Smooth muscle cell (in vitro differentiated cells): ENCODE measurements around the gene SIX5. TPM values are rescaled to one million over a fixed set of nuclear protein-coding genes. Genes with fewer than 3 reads are reported as not detected.

ENCODE experiments used
- DNase-seq: peaks from one replicate; lab custom pipeline; 2025; ENCODE audit not compliant: unreplicated experiment; lab: John Stamatoyannopoulos, UW
- H2AFZ ChIP-seq: fragments of 200-600 bp; sonication (generic); 2 replicates; pipeline ENCODE4 v1.6.0; 2016; ENCODE audit warnings: antibody characterized with exemption, low read depth, mild to moderate bottlenecking
- H3F3A ChIP-seq: fragments of 200-600 bp; sonication (generic); 2 replicates; pipeline ENCODE4 v1.6.0; 2017; ENCODE audit warnings: antibody characterized with exemption, low read depth
- H3K27ac ChIP-seq: fragments of 200-600 bp; sonication (generic); 2 replicates; pipeline ENCODE4 v1.5.1; 2016; ENCODE audit warnings: low read depth, mild to moderate bottlenecking
- H3K27me3 ChIP-seq: fragments of 200-600 bp; sonication (generic); 2 replicates; pipeline ENCODE4 v1.6.1; 2016; ENCODE audit warnings: low read depth, mild to moderate bottlenecking
- H3K36me3 ChIP-seq: fragments of 200-600 bp; sonication (generic); 2 replicates; pipeline ENCODE4 v1.5.1; 2016; ENCODE audit warnings: low read depth
- H3K4me1 ChIP-seq: fragments of 200-600 bp; sonication (generic); 2 replicates; pipeline ENCODE4 v1.5.1; 2016; ENCODE audit warnings: low read depth
- H3K4me2 ChIP-seq: fragments of 200-600 bp; sonication (generic); 2 replicates; pipeline ENCODE4 v1.6.0; 2016; ENCODE audit warnings: mild to moderate bottlenecking
- H3K4me3 ChIP-seq: fragments of 200-600 bp; sonication (generic); 2 replicates; pipeline ENCODE4 v1.5.1; 2016; ENCODE audit warnings: mild to moderate bottlenecking
- H3K79me2 ChIP-seq: fragments of 200-600 bp; sonication (generic); 2 replicates; pipeline ENCODE4 v1.6.0; 2016; ENCODE audit warnings: low read depth, mild to moderate bottlenecking
- H3K9ac ChIP-seq: fragments of 200-600 bp; sonication (generic); 2 replicates; pipeline ENCODE4 v1.6.0; 2016; ENCODE audit warnings: low read depth
- H3K9me3 ChIP-seq: fragments of 200-600 bp; sonication (generic); replicated peaks from 2 replicates; pipeline ENCODE4 v1.5.1; 2016; ENCODE audit warnings: low read depth
- H4K20me1 ChIP-seq: fragments of 200-600 bp; sonication (generic); 2 replicates; pipeline ENCODE4 v1.6.0; 2016; ENCODE audit warnings: low read depth
- WGBS: methylation state at CpG from one replicate; pipeline ENCODE4 v1.1.7; 2016; ENCODE audit warnings: low lambda C conversion rate; 5-methylcytosine and 5-hydroxymethylcytosine counted together
- polyA plus RNA-seq: library from polyadenylated mRNA; unstranded; fragments of >200 nt; fragmentation: Nextera tagmentation; extraction: Ambion mirVana; gene quantifications from 2 replicates; pipeline ENCODE4 v1.2.1, GENCODE V29; 2016
- total RNA-seq: library from RNA; depleted of rRNA; stranded (reverse); fragments of >200 nt; gene quantifications from 2 replicates; pipeline ENCODE4 v1.2.3, GENCODE V29; 2014
- TF ChIP-seq, protein P1 (sequence below): fragments of 200-600 bp; sonication (generic); IDR thresholded peaks from 2 replicates; pipeline ENCODE4 v1.5.1; 2017; ENCODE audit warnings: borderline replicate concordance, mild to moderate bottlenecking, antibody characterized with exemption; ENCODE audit not compliant: insufficient read depth, poor library complexity, severe bottlenecking

SIX5 gene
- total and polyA plus RNA-seq, 2 experiments from 2014 or later: 10.2 to 16.0 TPM

- no peak for DNase-seq
- Histone ChIP-seq H3K9me3 (no peaks in the 10 kb centered on the region), H3K4me1 (peaks cover 13% of the 10 kb centered on the region), H4K20me1 (no peaks in the 10 kb centered on the region), H3K4me3 (no peak overlapping the region), H3F3A (peaks cover 3% of the 10 kb centered on the region), H3K79me2 (no peaks in the 10 kb centered on the region), H3K27me3 (no peaks in the 10 kb centered on the region), H3K27ac (no peak overlapping the region), H3K36me3 (no peaks in the 10 kb centered on the region), H3K4me2 (peak overlapping the region; percentile 93), H3K9ac (no peak overlapping the region), H2AFZ (no peak overlapping the region)
- 95% methylated on average over 12 of the region's 12 CpGs for WGBS
- TF ChIP-seq, protein P1, sequence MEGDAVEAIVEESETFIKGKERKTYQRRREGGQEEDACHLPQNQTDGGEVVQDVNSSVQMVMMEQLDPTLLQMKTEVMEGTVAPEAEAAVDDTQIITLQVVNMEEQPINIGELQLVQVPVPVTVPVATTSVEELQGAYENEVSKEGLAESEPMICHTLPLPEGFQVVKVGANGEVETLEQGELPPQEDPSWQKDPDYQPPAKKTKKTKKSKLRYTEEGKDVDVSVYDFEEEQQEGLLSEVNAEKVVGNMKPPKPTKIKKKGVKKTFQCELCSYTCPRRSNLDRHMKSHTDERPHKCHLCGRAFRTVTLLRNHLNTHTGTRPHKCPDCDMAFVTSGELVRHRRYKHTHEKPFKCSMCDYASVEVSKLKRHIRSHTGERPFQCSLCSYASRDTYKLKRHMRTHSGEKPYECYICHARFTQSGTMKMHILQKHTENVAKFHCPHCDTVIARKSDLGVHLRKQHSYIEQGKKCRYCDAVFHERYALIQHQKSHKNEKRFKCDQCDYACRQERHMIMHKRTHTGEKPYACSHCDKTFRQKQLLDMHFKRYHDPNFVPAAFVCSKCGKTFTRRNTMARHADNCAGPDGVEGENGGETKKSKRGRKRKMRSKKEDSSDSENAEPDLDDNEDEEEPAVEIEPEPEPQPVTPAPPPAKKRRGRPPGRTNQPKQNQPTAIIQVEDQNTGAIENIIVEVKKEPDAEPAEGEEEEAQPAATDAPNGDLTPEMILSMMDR: no peak
Measured at GRCh38 chr19:45814166-45814780, 45.2 kb upstream of the SIX5 start.

DNA sequence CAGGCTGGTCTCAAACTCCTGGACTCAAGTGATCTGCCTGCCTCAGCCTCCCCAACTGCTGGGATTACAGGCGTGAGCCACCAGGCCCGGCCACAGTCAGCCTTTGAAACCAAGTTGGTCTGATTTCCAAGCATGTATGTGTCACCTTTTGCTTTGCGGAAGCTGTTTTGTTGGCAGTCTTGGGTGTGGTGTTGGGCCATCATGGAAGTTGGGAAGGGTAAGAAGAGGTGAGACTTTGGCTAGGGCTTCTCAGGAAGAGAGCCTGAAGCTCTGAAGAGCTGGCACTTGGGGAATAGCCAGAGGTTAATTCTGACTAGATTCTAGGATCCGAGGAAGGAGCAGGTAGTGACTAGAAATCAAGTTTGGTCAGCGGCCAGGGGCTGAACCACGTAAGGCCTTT, 43.2 kb upstream of the SIX5 start:
- TF ChIP-seq, protein P1: no peak
- no peak overlapping the region for H3K9ac ChIP-seq
- H3F3A ChIP-seq: peaks cover 3% of the 10 kb centered on the region
- peaks cover 13% of the 10 kb centered on the region for H3K4me1 ChIP-seq
- H3K4me2 ChIP-seq: no peak overlapping the region
- H4K20me1 ChIP-seq: no peaks in the 10 kb centered on the region
- 95% methylated on average over 6 of the region's 6 CpGs for WGBS
- no peaks in the 10 kb centered on the region for H3K36me3 ChIP-seq
- no peaks in the 10 kb centered on the region for H3K9me3 ChIP-seq
- no peak overlapping the region for H3K4me3 ChIP-seq
- no peaks in the 10 kb centered on the region for H3K79me2 ChIP-seq
- no peak overlapping the region for H2AFZ ChIP-seq
- H3K27ac ChIP-seq: no peak overlapping the region
- H3K27me3 ChIP-seq: no peaks in the 10 kb centered on the region
- DNase-seq: no peak

GRCh38 chr19:45809643-45810159, 40.6 kb upstream of the SIX5 start:
- Histone ChIP-seq H3K27me3 (no peaks in the 10 kb centered on the region), H3K27ac (peak overlapping the region; percentile 66), H3K4me2 (peak overlapping the region; percentile 76), H2AFZ (no peak overlapping the region), H3K4me3 (no peak overlapping the region), H3K4me1 (no peaks in the 10 kb centered on the region), H3K9me3 (no peaks in the 10 kb centered on the region), H3K36me3 (no peaks in the 10 kb centered on the region), H3K9ac (no peak overlapping the region), H4K20me1 (no peaks in the 10 kb centered on the region), H3K79me2 (no peaks in the 10 kb centered on the region), H3F3A (peaks cover 3% of the 10 kb centered on the region)
- TF ChIP-seq, protein P1: no peak
- WGBS: 38% methylated on average over 7 of the region's 7 CpGs
- no peak for DNase-seq

- TF ChIP-seq, protein P1: no peak
- Histone ChIP-seq H2AFZ (no peak overlapping the region), H3K36me3 (no peaks in the 10 kb centered on the region), H3K9me3 (no peaks in the 10 kb centered on the region), H3K9ac (no peak overlapping the region), H3K4me3 (no peak overlapping the region), H3K4me2 (no peak overlapping the region), H4K20me1 (no peaks in the 10 kb centered on the region), H3K27ac (no peak overlapping the region), H3F3A (peaks cover 3% of the 10 kb centered on the region), H3K79me2 (no peaks in the 10 kb centered on the region), H3K27me3 (no peaks in the 10 kb centered on the region), H3K4me1 (no peaks in the 10 kb centered on the region)
- DNase-seq: no peak
Measured at GRCh38 chr19:45805719-45806118, 36.7 kb upstream of the SIX5 start.
